ENCODE data around the gene NIPAL4. TPM values are rescaled to one million over a fixed set of nuclear protein-coding genes. Genes with fewer than 3 reads are reported as not detected.

The NIPAL4 gene
- total RNA-seq, 1 experiment from 2014 or later = not detected

DNA sequence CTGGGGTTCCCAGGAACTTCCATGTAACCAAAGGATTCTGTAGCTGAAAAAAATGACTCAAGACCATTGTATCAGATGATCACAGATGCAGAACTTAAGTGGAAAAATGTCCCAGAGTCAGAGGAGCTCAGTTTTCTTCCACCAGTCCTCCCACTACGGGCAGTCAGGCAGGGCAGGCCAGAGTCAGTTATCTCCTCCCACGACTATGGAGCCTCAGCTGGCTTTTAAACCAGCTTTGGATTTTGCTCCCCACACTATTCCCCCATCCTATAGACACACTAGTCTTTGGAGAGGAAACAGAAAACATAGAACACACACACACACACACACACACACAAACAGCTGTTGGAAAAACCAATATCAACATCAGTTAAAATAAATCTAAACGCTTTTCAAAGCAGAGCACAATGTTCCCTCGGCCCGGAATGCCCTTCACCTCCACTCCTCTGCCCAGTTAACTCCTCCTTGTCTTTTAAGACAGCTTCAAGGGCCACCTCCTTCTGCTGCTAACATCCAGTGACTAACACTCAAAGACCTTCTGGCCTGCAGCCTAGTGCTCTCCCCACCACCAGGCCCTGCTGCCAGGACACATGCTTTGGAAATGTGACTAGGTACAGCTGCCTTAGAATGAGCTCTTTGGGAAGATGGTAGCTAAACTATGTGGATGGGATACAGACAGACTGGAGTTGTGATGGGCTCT lies 56.8 kb downstream of the NIPAL4 start:
- in situ Hi-C loops (cut with HindIII; ENCODE audit: low pct_unique_long_range_greater_than_20kb, low sequenced_read_pairs) = no loop called here
- Histone ChIP-seq H3K27me3 (ENCODE audit: control insufficient read depth, insufficient read depth, low read length) (no peaks in the 10 kb centered on the region), H3K4me3 (ENCODE audit: low read depth in 2 of 2, low read length in 2 of 2) (no peak overlapping the region), H3K4me1 (ENCODE audit: control insufficient read depth, insufficient read depth, low read length) (no peaks in the 10 kb centered on the region; the same call in 1 of the 2 replicates), H3K27ac (ENCODE audit: low read length) (no peak overlapping the region), H3K9me3 (ENCODE audit: control insufficient read depth, insufficient read depth, low read depth, low read length) (no peaks in the 10 kb centered on the region), H3K36me3 (ENCODE audit: control insufficient read depth, insufficient read depth, low read length) (no peaks in the 10 kb centered on the region)
- no peak for ATAC-seq
- TF ChIP-seq TCF7L2 (IDR thresholded peaks at IDR 0.05; ENCODE audit: low read depth, low read length) (no peak), POLR2AphosphoS5 (IDR thresholded peaks at IDR 0.05; ENCODE audit: low read depth, low read length) (no peak), SIN3A (IDR thresholded peaks at IDR 0.05; ENCODE audit: borderline replicate concordance, insufficient read depth, low read depth, low read length) (no peak), CTCF (IDR thresholded peaks at IDR 0.05) (no peak), REST (IDR thresholded peaks at IDR 0.05; ENCODE audit: insufficient read depth in 1 of 2, low read depth in 2 of 2, low read length in 1 of 2) (no peak)
- no peak for DNase-seq (ENCODE audit: low read depth, low spot score)
- ChIA-PET CTCF (no interaction called here), POLR2A (interaction anchor here (0.6 to 0.7 kb wide), 2 partner anchors 237 to 665 kb away, joined by 3 read pairs; no protein-coding TSS in a partner anchor)
- no TSS peak for BruUV-seq (replicated peaks)
- intact Hi-C loops (cut with micrococcal nuclease; ENCODE audit: unreplicated experiment) = no loop called here

DNA sequence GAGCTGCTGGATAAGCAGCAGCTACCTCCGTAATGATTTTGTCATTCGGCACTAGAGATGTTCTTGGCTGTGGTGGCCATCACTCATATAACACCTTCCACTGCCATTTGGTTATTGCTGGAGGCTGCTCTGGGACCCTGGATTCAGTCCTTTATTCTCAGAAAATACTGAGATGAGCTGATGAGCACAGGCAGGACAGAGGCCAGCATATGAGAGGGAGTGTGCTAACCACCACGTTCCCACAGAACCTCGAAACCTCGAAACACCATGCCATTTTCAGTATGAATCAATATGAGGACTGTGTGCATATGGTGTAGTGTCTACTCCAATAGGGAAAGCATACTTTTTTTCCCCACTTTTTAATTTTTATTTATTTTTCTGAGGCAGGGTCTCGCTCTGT lies 59.0 kb downstream of the NIPAL4 start:
- no TSS peak for BruUV-seq (replicated peaks)
- H3K4me3 ChIP-seq (ENCODE audit: low read depth in 2 of 2, low read length in 2 of 2) = no peak overlapping the region
- intact Hi-C loops (cut with micrococcal nuclease; ENCODE audit: unreplicated experiment) (no loop called here), in situ Hi-C loops (cut with HindIII; ENCODE audit: low pct_unique_long_range_greater_than_20kb, low sequenced_read_pairs) (no loop called here)
- ChIA-PET CTCF (no interaction called here), POLR2A (no interaction called here)
- no peak overlapping the region for H3K27ac ChIP-seq (ENCODE audit: low read length)
- DNase-seq (ENCODE audit: low read depth, low spot score) = no peak
- no peaks in the 10 kb centered on the region for H3K4me1 ChIP-seq (ENCODE audit: control insufficient read depth, insufficient read depth, low read length)
- no peaks in the 10 kb centered on the region for H3K27me3 ChIP-seq (ENCODE audit: control insufficient read depth, insufficient read depth, low read length)
- no peaks in the 10 kb centered on the region for H3K36me3 ChIP-seq (ENCODE audit: control insufficient read depth, insufficient read depth, low read length)
- ATAC-seq = no peak
- no peaks in the 10 kb centered on the region for H3K9me3 ChIP-seq (ENCODE audit: control insufficient read depth, insufficient read depth, low read depth, low read length)
- TF ChIP-seq TCF7L2 (IDR thresholded peaks at IDR 0.05; ENCODE audit: low read depth, low read length) = no peak
- TF ChIP-seq REST (IDR thresholded peaks at IDR 0.05; ENCODE audit: insufficient read depth in 1 of 2, low read depth in 2 of 2, low read length in 1 of 2) = no peak
- no peak for TF ChIP-seq POLR2AphosphoS5 (IDR thresholded peaks at IDR 0.05; ENCODE audit: low read depth, low read length)
- no peak for TF ChIP-seq CTCF (IDR thresholded peaks at IDR 0.05)
- TF ChIP-seq SIN3A (IDR thresholded peaks at IDR 0.05; ENCODE audit: borderline replicate concordance, insufficient read depth, low read depth, low read length) = no peak
